GM18526 (cell line): ENCODE data around the gene BCKDHA.

ENCODE experiments used
- POLR2A ChIP-seq: IDR thresholded peaks from 3 replicates; pipeline ENCODE4 v1.6.1; 2011; ENCODE audit not compliant: insufficient read length; ENCODE audit errors: extremely low read depth

BCKDHA gene

DNA sequence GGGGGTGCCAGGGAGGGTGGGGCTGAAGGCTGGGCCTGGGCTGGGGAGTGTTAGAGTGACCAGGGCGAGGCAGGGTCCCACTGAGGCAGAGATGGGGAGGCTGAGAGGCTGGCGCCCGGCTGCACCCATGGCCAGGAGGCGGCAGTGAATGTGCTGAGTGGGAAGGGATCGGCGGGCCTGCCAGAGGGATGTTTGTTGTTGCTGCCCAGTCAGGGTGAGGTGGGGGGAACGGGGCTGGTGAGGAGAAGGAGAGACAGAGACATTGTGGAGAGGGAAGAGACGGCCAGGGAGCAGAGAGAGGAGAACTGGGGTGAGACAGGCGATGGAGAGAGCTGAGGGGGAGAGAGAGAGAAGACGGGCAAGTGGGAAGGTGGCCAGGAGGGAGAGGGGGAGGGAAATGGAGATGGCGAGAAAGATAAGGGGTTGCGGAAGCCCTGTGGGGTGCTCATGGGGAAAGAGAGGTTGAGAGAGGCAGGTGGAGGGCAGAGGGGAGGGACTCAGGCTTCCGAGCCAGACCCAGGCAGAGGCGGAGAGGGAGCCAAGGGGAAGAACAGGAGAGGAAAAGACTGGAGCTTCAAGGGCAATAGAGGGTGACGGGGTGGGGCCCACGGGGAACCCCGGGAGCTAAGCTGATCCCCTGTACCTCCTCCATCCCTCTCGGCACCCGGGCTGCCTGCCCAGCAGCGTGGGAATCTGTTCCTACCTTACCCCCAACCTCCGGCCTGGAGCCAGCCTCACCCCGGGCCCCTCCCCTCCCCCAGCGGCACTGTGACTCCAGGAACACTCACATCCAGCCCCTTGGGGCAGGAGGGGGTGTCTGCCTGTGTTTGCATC lies 30.2 kb downstream of the BCKDHA start:
- no peak for TF ChIP-seq POLR2A

DNA sequence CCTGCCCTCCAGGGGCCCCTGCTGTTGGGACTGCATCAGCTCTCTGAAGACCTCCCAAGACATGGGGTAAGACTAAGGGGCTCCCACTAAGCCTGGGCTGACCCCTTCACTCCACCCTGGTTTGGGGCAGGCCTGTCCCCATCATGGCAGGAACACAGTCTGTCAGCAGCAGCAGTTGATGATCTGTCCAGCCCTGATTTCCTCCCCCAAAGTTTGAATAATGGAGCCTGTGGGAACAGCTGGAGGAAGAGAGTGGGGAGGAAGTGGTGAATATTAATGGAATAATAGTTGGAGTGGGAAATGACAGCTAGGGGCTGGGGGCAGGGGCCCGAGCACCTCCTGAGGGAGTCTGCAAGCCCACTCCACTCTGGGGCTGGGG lies 30.9 kb downstream of the BCKDHA start:
- no peak for TF ChIP-seq POLR2A

- TF ChIP-seq POLR2A = no peak
Observed at GRCh38 chr19:41430922-41431321, 33.3 kb downstream of the BCKDHA start.

- TF ChIP-seq POLR2A = no peak
Observed at GRCh38 chr19:41431426-41432386, 34.1 kb downstream of the BCKDHA start.

GRCh38 chr19:41433171-41433570 lies 35.6 kb downstream of the BCKDHA start:
- TF ChIP-seq POLR2A = no peak

DNA sequence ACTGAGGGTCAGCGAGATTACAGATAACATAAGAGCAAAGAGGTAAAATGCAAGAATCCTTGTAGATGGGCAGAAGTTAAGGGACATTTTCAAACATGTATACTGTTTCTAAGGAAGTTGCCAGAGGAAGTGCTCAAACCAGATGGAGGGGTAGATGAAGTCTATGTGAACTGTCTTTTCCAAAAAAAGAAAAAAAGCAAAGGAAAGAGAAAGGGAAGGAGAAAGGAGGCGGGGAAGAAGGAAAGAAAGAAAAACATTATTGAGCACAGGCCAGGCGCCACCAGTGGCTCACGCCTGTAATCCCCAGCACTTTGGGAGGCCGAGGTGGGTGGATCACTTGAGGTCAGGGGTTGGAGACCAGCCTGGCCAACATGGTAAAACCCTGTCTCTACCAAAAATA lies 36.8 kb downstream of the BCKDHA start:
- TF ChIP-seq POLR2A = no peak

DNA sequence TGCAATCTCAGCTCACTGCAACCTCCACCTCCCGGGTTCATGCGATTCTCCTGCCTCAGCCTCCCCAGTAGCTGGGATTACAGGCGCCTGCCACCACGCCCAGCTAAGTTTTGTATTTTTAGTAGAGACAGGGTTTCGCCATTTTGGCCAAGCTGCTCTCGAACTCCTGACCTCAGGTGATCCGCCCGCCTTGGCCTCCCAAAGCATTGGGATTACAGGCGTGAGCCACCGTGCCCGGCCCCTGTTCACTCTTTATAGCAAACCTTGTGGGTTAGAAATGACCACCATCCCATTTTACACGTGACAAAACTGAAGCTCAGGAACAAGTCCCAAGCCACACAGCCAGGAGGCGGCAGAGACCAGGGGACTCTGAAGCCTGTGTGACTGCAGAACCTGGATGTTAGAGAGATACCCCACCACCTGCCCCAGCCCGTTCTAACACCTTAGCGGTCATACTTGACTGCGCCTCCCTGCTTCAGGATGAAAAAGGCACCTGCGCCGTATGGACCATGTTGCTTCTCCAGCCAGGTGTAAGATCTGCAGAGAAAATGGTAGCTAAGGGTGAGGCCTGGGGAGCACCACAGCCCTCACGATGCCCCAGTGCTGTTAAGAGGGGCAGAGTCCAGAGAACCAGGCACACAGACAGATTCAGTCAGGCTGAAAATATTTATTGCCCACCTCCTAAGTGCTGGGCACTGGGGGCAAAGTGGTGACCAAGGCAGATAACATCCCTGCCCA lies 38.5 kb downstream of the BCKDHA start:
- no peak for TF ChIP-seq POLR2A

DNA sequence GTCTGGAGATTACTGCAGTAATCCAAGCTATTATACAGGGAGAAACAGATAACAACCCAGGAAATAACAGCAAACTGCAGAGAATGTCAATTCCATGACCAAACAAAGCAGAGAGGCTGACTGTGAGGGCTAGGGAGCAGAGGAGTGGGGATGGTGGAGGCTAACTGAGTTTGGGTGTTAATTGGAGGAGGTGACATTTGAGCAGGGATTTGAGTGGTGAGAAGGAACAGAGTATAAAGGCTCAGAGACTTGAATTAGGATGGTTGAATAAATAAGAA lies 39.0 kb downstream of the BCKDHA start:
- no peak for TF ChIP-seq POLR2A

DNA sequence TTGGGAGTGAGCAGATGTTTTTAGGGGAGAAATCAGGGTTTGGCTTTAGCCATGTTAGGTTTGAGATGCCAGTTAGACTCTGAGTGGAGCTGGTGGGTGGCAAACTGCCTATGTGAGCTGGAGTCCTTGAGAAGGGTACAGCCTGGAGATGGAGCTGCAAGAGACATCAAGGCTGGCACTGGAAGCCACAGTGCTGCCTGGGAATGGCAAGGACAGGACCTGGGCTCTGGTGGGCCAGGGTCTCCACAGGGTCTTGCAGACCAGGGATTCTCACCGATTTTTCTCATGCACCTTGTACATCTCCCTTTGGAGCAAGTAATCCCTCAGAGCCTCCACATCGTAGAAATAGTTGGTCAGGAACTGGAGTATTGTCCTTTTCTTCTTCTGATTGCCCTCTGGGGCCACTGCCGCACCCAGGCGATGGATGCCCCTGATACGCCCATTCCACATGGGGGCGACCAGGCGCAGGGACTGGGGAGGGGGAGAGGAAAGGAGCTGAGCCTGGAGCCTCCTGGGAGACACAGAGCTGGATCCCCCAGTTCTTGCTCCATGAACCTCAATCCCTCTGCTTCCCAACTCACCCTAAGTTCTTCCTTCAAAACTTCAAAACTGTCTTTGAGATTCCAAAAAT lies 40.4 kb downstream of the BCKDHA start:
- TF ChIP-seq POLR2A = no peak

DNA sequence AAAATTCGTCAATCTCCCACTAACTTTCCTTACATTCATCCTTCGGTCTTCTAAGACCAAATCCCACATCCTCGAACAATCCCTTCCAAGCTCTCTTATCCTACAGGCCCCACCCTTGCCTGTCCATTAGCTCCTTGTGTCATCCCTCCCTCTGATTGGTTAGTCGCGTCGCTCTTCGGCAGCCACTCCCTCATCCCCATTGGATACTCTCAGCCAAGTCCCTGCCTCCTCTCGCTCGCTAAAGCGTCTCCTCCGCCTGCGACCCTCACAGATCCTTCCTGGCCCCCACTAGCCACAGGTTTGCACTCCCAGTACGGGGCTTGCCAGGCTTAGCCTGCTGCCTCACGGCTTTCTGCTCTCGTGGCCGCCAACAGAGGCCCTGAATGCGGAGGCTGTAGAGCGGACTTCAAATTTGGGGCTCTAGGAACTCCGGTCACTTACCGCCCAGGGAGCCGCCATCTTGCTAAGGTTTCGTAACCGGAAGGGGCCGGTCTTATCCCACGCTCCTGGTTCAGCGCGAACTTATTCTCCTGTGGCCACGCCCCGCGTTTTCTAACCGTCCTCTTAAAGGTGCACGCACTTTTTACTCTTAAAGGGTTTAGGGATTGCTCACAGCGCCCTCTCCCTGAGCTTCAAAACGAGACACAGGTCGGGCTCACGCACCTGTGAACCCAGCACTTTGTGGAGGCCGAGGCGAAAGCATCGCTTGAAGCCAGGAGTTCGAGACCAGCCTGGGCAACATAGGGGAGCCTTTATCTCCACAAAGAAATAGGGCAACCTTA lies 42.0 kb downstream of the BCKDHA start, which contains the start of gene DMAC2:
DMAC2 (minus strand) TSS at position 472 of the 782 bp plus-strand sequence; CDS start at position 459, 13 bp downstream.
- peak; percentile 71 for TF ChIP-seq POLR2A

DNA sequence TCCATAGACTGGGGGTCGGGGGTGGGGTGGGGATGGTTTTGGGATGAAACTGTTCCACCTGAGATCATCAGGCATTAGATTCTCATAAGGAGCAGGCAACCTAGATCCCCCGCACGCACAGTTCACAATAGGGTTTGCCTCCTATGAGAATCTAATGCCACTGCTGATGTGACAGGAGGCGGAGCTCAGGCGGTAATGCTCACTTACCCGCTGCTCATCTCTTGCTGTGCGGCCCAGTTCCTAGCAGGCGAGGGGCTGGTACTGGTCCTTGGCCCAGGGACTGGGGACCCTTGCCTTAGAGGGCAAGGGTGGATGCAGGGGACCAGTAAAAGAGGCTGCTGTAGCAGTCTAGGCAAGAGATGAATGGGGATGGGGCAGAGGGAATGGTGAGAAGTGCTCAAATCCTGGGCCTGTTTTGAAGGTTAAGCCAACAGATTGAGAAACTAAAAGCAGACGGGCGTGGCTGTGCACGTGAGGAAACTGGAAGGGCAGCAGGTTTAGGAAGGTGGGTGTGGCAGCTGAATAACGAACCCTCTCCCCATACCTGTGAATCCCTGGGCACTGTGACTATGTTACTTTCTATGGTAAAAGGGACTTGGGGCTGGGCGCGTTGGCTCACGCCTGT lies 43.8 kb downstream of the BCKDHA start:
- TF ChIP-seq POLR2A = no peak

GRCh38 chr19:41442473-41443355 lies 45.1 kb downstream of the BCKDHA start, which contains the start of gene ERICH4:
ERICH4 (plus strand) TSS chr19:41443156; CDS start chr19:41443170, 14 bp downstream.
- TF ChIP-seq POLR2A = no peak

DNA sequence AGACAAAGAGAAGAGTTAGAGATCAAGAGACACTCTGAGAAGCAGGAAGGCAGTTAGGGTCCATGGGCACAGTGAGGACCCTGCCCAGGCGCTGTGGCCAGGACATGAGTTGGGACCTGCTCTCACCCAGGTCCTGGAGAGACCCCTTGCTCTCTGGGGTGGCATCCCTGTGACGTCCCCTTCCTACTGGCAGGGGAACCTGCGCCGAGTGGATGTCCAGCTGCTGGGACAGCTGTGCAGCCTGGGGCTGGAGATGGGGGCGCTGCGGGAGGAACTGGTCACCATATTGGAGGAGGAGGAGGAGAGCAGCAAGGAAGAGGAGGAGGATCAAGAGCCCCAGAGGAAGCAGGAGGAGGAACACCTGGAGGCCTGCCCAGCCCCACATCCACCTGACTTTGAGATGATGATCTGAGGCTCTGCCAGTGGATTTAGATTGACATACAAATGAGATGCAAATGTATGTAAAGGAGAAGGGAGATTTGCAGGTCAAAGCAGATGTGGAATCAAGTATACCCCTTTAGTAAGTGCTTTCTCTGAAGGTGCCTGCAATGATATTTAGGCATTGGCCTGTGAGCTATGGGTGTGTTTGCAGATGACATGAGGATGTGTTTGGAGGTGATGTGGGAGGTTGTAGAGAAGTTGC lies 46.3 kb downstream of the BCKDHA start:
- no peak for TF ChIP-seq POLR2A

- TF ChIP-seq POLR2A = no peak
Observed at GRCh38 chr19:41445575-41445974, 48.0 kb downstream of the BCKDHA start.
